Fibroblast of skin of abdomen (primary cell): ENCODE data around the gene B9D2.

Experiments
- DNase-seq: peaks from one replicate; pipeline ENCODE4 v3.0.0-alpha.2; 2013

Gene B9D2

DNA sequence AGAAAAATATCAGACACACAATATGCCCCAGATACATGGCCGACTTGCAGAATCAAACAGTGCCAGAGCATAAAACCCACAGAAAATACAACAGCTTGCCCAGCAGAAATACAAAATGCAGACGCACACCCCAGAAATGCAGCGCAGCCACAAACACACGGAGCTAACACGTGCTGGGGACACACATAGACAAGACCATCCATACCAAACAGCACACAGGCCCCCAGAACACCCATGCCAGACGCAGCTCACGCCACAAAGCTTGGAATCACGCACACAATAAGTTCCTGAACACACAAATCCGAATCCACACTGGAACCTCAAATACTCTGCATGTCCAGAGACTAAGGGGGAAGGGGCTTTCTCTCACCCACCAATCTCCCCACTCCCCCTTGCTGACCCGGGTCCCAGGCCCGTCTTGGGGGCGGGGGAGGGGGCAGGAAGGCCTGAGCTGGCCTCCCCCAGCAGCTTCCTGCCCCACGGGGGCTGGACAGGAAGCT lies 36.8 kb downstream of the B9D2 start:
- DNase-seq = peak; percentile 59

DNA sequence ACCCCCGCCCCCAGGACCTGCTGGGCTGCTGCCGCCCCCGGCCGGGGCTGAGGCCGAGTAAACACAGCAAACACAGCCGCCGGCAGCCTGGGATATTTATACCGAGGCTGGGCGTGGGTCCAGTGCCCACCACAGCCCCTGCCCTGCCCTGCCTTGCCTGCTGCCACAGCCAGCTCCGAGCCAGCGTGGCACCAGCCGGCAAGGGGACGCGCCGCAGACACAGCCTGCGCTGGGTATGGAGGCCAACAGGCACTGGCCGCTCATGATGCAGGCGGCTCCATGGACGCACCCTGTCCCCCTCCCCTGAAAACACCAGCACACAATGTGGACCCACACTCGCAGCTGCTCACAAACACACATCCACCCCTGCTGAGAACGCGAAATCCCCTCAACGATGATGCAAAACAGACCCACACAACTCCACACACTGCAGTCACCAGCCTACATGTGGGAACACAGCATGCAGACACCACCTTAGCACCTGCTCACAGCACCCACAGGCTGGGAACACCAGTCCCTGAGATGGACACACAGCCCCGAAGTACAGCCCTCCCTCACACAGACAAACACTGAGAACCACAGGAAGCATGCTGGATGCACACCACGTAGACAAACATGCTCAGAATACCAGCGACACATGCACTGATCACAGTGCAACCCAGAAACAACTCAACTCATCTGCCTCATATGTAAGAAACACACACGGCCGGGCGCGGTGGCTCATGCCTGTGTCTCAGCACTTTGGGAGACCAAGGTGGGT lies 37.8 kb downstream of the B9D2 start:
- peak; percentile 77 for DNase-seq

DNA sequence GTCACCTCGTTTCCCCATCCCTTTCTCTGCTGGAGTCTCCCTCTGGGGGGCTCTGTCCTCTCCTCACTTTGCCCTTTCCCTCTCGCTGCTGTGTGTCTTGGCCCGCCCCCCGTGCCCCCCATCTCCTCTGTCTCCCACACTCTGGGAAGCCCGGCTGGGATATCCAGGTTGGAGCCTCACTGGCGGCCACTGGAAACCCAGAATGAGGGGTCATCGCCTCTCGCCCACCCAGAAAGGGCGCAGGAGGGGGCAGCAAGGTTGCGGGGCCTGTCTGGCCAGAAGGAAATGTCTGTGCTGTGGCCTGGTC lies 38.4 kb downstream of the B9D2 start:
- no peak for DNase-seq

DNA sequence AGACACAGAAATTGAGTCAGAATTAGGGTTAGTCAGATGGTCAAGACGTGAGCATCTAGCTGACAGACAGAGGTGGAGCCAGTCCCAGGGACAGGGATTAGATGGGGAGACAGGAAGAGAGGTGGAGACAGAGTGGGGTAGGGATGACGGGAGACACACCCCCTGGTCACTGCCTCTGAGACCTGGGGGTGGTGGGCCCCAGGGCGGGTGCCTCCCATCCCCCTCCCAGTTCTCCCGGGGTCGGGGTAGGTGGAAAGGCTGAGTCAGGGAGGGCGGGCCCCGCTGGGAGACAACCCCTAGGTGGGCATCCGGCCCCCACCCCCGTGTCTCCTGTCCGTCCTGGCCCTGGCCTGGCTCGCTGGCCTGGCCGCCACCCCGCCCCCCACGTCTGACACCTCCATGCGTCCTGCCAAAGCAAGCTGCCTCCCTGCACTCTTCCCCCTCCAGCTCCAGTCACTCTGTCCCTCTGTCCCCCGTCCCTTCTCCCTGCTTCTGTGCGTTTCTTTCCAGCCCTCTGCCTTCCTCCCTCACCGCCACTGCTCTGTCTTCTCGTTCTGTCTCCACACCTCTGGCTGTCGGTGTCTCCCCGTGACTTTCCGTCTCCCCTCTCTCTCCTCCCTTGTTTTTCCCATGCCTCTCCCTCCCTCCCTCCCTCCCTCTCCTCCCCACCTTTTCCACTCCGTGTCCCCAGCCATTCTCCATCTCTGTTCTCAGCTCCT lies 38.9 kb downstream of the B9D2 start:
- DNase-seq = peak; percentile 78

DNA sequence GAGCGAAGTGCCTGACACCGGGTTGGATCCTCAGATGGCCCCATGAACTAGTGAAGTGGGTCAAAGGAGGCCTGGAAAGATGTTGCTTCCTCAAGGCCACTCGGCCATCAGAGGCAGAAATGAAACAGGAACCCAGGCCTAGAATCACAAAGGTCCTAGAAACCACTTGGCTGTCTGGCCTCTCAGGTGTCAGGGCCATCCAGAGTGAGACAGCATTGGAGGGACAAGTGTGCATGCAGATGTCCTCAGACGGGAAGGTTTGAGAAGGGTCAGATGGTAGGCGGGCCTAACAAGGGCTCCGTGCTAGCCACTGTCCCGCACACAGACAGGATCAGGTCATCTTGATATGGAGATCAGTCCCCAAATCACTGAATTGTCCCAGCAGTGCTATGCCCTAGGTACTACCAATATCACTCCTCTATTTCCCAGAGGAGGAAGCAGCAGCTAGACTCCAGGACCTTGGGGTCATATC lies 39.7 kb downstream of the B9D2 start:
- DNase-seq = peak; percentile 6

DNA sequence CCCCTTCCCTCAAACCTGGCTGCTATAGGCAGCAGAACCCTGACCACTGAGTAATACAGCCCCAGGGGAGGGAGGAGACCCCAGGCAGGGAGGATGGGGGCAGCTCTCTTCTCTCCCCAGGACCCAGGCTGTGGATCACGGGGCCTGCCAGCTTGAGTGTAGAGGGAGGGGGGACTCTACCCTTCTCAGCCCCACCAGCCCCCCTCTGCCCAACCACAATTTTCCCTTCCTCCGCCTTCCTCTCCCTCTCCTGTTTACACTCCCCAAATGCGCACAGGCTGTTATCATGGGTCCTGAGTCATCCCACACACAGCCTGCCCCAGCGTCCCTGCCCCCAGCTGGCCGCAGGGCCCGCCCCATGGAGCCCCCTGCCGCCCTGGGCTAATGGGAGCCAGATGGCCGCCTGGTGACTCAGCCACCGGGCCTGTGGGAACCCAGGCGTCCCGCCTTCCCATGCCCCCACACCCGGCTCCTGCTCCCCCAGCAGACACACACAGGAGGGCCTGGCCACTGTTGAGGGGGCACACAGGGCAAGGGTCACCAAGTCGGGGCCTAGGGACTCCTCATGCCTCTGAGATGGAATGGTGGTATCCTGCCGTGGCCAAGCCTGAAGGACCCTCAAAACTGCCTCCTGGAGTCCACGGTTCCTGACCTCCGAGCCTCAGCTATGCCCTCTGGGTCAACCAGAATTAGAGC lies 40.4 kb downstream of the B9D2 start:
- peak; percentile 97 for DNase-seq

DNA sequence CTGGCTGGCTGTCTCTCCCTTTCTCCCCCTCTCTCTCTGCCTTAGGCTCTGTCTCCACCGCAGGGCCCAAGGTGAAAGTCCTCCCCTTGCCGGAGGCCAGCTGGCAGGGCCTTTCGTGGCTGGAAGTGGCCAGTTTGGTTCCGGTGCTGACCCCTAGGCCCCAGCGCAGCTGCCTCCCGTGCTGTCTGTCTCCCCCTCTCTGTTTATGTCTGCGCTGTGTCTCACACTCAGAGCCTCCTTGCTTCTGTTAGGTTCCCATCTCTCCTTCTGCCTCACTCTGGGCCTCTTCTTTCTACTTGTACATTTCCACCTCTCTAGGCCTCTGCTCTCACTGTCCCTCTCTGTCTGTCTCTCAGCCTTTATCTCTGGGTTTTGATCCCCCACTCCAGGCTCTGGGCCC lies 40.9 kb downstream of the B9D2 start:
- DNase-seq = no peak

DNA sequence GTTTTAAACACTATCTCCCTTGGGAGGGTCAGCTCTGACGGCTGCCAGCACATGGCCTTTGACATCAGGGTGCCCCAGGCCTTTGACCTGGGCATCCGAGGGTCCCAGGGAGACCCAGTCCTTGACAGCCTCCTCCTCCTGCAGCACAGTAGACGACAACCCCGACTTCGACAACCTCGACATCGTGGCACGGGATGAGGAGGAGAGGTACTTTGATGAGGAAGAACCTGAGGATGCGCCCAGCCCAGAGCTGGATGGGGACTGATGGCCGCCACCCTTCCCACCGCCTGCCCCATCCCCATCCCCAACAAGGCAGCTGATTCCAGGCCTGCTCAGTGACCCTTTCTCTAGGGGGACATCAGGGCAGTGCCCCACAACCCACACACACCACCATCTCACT lies 41.5 kb downstream of the B9D2 start:
- no peak for DNase-seq

DNA sequence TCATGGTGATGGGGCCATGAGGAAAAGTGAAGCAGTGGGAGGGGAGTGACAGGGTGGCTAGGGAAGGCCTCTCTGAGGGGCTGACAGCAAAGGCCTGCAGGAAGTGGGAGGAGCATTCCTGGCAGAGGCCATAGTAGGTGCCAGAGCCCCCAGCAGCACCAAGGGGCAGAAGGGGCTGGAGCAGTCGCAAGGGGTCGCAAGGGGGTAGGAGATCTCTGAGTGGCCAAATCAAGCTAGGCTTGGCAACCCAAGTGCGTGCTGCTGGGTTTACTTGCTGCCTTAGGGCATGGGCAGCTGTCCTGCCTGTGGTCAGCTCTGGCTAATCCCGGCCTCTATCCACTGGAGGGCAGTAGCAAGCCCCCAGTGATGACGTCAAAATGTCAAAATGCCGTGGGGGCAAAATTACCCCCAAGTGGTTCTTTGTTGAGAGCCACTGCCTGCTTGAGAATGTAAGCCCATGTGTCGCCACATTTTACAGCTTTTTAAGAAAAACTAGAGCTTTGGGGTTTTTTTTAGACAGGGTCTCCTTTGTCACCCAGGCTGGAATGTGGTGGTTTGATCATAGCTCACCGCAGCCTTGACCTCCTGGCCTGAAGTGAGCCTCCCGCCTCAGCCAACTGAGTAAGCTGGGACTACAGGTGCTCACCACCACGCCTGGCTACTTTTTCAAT lies 42.2 kb downstream of the B9D2 start:
- peak; percentile 55 for DNase-seq

DNA sequence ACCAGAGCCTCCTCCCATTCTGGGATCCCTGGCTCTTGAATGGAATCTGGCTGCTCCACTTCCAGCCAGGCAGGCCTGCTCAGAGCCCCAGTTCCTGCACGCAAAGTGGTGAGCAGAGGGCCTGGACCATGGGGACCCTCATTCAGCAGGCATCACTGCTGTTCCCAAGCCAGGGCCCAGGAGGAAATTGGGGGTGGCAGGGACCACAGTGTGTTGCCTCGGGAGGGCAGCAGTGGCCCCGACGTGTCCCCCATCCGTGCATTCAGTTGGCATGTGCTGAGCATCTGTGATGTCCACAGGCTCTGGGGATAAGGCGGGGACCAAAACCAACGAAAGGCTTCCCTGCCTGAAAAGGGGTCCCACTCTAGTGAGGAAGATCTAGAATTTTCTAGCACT lies 42.7 kb downstream of the B9D2 start:
- DNase-seq = no peak

DNA sequence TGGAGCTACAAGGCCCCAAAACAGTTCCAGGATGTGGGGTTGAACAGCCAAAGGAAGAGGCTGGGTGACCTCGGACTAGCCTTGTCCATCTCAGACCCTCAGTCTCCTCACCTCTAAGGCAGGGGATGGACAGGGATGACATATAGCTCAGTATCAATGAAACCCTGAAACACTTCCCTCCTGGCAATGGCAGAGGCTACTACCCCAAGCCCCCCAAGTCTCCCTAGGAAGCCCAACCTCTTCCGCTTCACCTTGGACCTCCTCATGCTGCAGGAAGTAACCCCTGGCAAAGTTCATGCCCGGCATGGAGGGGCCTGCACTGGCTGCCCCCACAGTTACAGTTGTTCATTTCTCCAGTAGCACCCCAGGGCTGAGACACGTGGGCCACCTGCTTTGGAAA lies 43.4 kb downstream of the B9D2 start:
- no peak for DNase-seq

DNA sequence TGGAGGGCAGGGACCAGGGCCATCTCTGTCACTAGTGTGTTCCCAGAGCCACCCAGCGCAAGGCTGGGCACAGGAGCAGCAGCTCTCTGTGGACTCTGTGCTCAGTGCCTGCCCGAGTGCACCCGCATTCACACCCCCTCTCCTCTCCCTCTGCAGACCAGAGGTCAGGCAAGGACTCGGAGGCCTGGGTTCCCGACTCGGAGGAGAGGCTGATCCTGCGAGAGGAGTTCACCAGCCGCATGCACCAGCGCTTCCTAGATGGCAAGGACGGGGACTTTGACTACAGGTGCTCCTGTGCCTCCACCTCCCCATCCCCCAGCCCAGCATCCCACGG lies 43.8 kb downstream of the B9D2 start:
- no peak for DNase-seq

DNA sequence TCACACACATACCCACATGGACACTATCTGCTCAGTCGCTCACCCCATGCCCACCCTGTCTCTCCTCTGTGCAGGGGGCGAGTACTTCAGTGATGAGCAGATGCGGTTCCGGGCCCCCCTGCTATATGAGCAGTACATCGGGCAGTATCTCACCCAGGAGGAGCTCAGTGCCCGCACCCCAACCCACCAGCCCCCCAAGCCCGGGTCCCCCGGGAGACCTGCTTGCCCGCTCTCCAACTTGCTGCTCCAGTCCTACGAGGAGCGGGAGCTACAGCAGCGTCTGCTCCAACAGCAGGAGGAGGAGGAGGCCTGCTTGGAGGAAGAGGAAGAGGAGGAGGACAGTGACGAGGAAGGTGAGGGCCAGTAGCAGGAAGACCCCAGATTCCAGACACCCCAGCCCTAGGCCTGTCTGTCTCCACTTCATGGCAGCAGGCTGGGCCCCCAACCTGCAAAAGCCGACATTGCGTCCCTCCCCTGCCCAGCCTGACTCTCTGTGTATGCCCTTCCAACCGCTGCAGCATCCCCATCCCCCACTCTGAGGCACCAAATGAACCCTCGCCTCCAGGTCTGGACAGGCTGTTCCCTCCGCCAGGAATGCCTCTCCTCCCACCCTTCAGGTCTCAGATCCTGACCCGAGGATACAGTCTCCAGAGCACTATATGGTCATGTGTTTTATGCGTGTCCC lies 44.3 kb downstream of the B9D2 start:
- DNase-seq = no peak

DNA sequence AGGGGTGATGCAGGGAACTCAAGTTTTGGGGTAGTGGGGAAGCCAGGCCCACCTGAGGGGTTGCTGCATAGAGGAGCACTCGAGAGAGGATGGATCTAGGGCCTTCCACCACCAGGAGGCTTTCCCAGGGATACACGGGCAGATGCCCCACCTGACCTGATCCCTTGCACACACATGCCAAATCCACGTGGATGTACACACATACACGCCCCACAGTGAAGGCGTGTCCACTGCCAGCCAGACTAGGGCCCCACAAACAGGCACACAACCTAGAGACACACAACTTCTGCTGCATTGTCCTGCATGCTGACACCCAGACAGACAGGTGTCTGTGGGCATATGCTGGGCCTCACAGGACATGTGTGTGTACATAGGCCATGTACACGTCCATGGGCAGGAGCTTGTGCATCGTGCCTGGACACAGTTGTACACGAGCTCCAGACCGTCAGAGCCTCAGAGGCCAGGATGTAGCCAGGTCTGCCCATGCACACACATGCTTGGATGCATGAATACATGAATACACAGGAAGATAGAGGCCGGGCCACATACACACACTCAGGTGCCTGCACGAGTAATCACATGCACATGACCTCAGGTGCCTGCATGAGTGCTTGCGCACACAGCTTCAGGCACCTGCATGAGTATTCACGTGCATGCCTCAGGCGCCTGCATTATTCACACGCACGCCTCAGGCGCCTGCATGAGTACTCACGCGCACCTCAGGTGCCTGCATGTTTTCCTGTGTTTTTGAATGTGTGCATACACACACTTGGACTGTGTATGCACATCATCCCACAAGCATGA lies 45.1 kb downstream of the B9D2 start:
- DNase-seq = no peak

DNA sequence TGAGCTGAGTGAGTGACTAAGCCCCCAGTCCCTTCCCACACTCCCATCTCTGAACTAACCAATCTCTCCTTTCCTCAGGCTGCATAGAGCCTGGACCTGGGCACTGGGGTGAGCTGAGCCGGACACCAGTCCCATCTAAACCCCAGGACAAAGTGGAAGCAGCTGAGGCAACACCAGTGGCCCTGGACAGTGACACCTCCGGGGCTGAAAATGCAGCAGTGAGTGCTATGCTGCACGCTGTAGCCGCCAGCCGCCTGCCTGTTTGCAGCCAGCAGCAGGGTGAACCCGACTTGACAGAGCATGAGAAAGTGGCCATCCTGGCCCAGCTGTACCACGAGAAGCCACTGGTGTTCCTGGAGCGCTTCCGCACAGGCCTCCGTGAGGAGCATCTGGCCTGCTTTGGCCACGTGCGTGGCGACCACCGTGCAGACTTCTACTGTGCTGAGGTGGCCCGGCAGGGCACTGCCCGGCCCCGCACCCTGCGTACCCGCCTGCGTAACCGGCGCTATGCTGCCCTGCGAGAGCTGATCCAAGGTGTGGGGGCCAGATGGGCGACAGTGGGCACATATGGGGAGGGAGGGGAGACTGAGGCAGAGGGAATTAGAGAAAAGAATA lies 47.5 kb downstream of the B9D2 start:
- DNase-seq = no peak

DNA sequence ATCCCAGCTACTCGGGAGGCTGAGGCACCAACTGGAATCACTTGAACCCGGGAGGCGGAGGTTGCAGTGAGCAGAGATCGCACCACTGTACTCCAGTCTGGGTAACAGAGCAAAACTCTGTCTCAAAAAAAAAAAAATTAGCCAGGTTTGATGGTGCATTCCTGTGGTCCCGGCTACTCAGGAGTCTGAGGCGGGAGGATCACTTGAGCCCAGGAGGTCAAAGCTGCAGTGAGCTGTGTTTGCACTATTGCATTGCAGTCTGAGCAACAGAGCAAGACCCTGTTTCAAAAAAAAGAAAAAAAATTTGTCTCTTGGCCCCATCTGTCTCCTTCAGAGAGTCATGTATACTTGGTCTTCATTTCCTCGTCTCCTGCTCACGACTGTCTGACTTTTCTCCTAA lies 52.3 kb downstream of the B9D2 start:
- DNase-seq = no peak

DNA sequence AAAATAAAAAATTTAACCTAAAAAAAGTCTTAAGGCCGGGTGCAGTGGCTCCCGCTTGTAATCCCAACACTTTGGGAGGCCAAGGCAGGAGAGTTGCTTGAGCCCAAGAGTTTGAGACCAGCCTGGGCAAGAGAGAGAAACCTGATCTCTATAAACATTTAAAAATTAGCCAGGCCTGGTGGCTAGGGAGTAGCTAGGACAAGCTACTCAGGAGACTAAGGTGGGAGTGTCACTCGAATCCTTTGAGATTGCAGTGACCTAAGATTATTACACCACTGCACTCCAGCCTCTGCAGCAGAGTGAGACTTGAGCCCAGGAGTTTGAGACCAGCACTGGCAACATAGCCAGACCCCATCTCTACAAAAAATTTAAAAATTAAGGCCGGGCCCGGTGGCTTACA lies 52.9 kb downstream of the B9D2 start:
- no peak for DNase-seq

DNA sequence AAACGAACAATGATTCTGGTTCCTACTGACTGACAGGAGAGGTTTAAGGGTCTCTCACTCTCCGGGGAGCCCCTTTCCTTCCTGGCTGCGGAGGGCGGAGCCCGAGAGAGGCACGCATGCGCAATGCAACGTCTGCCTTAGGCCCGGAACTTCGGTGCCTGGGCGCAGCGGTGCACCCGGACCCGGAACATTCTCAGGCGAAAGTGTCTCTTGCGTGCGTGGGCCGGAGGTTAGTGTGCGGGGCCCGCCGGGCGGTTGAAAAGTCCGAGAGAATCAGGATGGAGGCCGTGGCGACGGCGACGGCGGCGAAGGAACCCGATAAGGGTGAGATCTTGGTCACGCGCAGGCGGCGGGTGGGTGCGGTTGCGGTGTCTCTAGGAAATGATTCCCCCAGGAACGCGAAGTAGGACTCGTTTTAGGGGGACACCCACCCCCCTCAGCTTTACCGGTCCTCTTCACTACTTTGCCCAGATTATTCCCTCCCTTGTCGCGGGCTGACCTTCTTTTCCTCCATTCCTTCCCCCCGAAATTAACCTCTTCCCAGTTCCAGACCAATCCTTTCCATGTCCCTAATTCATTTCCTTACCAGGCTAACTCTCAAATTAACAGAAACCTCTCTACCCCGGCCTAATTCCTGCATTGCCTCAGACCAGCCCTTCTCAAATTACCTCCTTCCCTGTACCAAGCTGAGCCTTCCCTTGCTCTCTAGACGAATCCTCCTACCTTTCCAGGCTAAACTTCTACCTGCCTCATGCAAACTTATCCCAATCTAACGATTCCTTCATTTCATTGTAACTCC lies 53.7 kb downstream of the B9D2 start, which contains the start of gene CCDC97:
TSS of gene CCDC97 (plus strand) at position 140 of the 799 bp plus-strand sequence. CDS start at position 279, 139 bp downstream.
- peak; percentile 86 for DNase-seq

DNA sequence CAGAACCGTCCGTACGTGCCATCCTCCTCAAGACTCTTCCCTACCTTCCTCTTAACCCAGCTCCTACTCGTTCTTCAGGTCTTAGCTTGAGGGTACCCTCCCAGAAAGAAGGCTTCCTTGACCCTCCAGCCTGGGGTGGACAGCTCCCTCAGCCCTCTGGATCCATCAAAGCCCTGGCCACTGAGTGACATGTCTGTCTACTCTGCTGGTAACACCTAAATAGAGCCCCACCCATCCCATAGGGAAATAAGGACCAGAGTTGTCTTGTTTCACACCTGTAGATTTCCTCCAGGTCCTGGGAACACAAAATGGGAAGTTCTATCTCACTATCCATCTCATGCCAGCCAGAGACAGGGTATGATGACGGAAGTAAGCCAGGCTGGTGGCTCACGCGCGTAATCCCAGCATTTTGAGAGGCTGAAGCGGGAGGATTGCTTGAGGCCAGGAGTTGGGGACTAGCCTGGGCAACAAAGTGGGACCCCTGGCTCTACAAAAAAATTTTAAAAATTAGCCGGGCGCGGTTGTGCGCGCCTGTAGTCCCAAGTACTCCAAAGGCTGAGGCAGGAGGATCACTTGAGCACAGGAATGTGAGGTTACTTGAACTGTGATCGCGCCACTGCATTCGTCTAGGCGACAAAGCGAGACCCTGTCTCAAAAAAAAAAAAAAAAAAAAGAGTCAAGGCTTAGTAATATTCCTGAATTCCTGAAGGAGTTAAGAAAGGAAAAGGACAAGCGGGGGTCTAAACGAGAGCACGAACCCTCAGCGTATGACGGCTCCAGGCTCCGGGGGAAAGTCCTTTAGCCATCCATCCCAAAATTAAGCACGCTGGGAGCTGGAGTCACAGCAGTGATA lies 54.5 kb downstream of the B9D2 start:
- DNase-seq = no peak
